HepG2 (cell line): Measurements from ENCODE around the gene CIAO2B. TPM values are rescaled to one million over a fixed set of nuclear protein-coding genes. Genes with fewer than 3 reads are reported as not detected.

Experiments
- NFAT5 ChIP-seq: sonication (generic); formaldehyde crosslinking; IDR thresholded peaks from 2 replicates; pipeline ENCODE4 v1.4.0; 2020; ENCODE audit warnings: missing genetic modification reagents
- PCBP1 ChIP-seq: fragments of 200-400 bp; formaldehyde crosslinking; IDR thresholded peaks from 2 replicates; pipeline ENCODE4 v1.6.1; 2017; ENCODE audit warnings: mild to moderate bottlenecking, low read depth, low read length, borderline replicate concordance
- POGK ChIP-seq: sonication (generic); formaldehyde crosslinking; conservative IDR thresholded peaks from 2 replicates; pipeline ENCODE4 v1.8.0; 2022; ENCODE audit warnings: mild to moderate bottlenecking, moderate library complexity, missing genetic modification reagents
- SIX4 ChIP-seq: sonication (generic); formaldehyde crosslinking; IDR thresholded peaks from 2 replicates; pipeline ENCODE4 v1.4.0; 2020; ENCODE audit warnings: missing genetic modification reagents
- THAP7 ChIP-seq: sonication (generic); formaldehyde crosslinking; IDR thresholded peaks from 2 replicates; pipeline ENCODE4 v1.8.1; 2023; ENCODE audit warnings: mild to moderate bottlenecking, missing genetic modification reagents
- XRCC5 ChIP-seq: fragments of 200-400 bp; formaldehyde crosslinking; optimal IDR thresholded peaks from 2 replicates; pipeline ENCODE3; 2017; ENCODE audit warnings: mild to moderate bottlenecking, low read length
- ZBTB40 ChIP-seq, 2 experiments: fragments of 450-650 bp in 1 of 2; sonication (generic) in 1 of 2; formaldehyde crosslinking in 1 of 2; IDR thresholded peaks; 2 replicates each; pipeline versions ENCODE4 v1.6.1 to v1.8.0; 2016 to 2022; ENCODE audit warnings: antibody characterized with exemption in 1 of 2, mild to moderate bottlenecking in 1 of 2, missing genetic modification reagents in 1 of 2
- ZNF773 ChIP-seq: sonication (generic); formaldehyde crosslinking; IDR thresholded peaks from 2 replicates; pipeline ENCODE4 v1.4.0; 2020; ENCODE audit warnings: missing genetic modification reagents, borderline replicate concordance
- ZNF782 ChIP-seq: sonication (generic); formaldehyde crosslinking; IDR thresholded peaks from 2 replicates; pipeline ENCODE4 v1.4.0; 2020; ENCODE audit warnings: missing genetic modification reagents, mild to moderate bottlenecking, borderline replicate concordance
- polyA plus RNA-seq, 8 experiments: library from polyadenylated mRNA; depleted of rRNA in 3 of 8; stranded (reverse) in 7 of 8; unstranded in 1 of 8; fragments of >200 nt; fragmentation: Illumina TruSeq in 4 of 8; extraction: Trizol in 4 of 8; gene quantifications; 2 replicates each; pipeline versions ENCODE4 v1.2.1 to v1.2.3, GENCODE V29; 2011 to 2016; ENCODE audit warnings: low read depth in 4 of 8, missing spikeins in 1 of 8, mixed read lengths in 1 of 8; ENCODE audit not compliant: insufficient read depth in 1 of 8
- total RNA-seq, 5 experiments: library from RNA; depleted of rRNA; stranded (reverse); fragments of >200 nt; fragmentation: Illumina TruSeq; extraction: Trizol; gene quantifications; 2 replicates each; pipeline ENCODE4 v1.2.3, GENCODE V29; 2016; ENCODE audit warnings: low read depth in 1 of 5

The CIAO2B gene
- total and polyA plus RNA-seq, 2 of the 13 experiments (the other 11 are each of a cell fraction or from before 2014, with no cell fraction given): 157 to 293 TPM

GRCh38 chr16:66905633-66906539, 28.3 kb downstream of the CIAO2B start (continued):
- TF ChIP-seq PCBP1: no peak
- no peak for TF ChIP-seq THAP7 (CRISPR knock-in tag)
- no peak for TF ChIP-seq ZNF773
- 0 out of 2 replicates have a peak, but pooled peaks have one; percentile 49 for TF ChIP-seq NFAT5
- TF ChIP-seq XRCC5: peak; percentile 49
- TF ChIP-seq ZNF782 (CRISPR knock-in tag): no peak
- TF ChIP-seq SIX4: no peak
- no peak; the same call in 1 of the 2 replicates for TF ChIP-seq POGK (CRISPR knock-in tag)
- no peak for TF ChIP-seq ZBTB40 (IDR thresholded peaks at IDR 0.05)
- no peak for TF ChIP-seq ZBTB40 (CRISPR knock-in tag; IDR thresholded peaks at IDR 0.05)
